MM.1S (cell line): Measurements from ENCODE around the gene ALPK3.

Experiments used
- DNase-seq: peaks from one replicate; pipeline ENCODE4 v3.0.0-alpha.2; 2015
- H2AFZ ChIP-seq: fragments of 300-600 bp; sonication (generic); 2 replicates; pipeline ENCODE4 v1.6.0; 2016; ENCODE audit warnings: antibody characterized with exemption, low read length
- H3F3A ChIP-seq: fragments of 300-600 bp; sonication (generic); 2 replicates; pipeline ENCODE4 v1.6.1; 2016; ENCODE audit warnings: mild to moderate bottlenecking, antibody characterized with exemption, low read length, moderate library complexity, mixed read lengths; ENCODE audit not compliant: insufficient read depth
- H3K27ac ChIP-seq: fragments of 300-600 bp; sonication (generic); 2 replicates; pipeline ENCODE4 v1.5.1; 2016; ENCODE audit warnings: mild to moderate bottlenecking, low read length
- H3K27me3 ChIP-seq: fragments of 300-600 bp; sonication (generic); replicated peaks from 2 replicates; pipeline ENCODE4 v1.6.0; 2016; ENCODE audit warnings: low read length; ENCODE audit not compliant: insufficient read depth
- H3K36me3 ChIP-seq: fragments of 300-600 bp; sonication (generic); replicated peaks from 2 replicates; pipeline ENCODE4 v1.6.1; 2016; ENCODE audit warnings: mild to moderate bottlenecking, low read length, mixed read lengths; ENCODE audit not compliant: insufficient read depth
- H3K4me1 ChIP-seq: fragments of 300-600 bp; sonication (generic); 2 replicates; pipeline ENCODE4 v1.6.1; 2016; ENCODE audit warnings: low read length, mixed read lengths
- H3K4me2 ChIP-seq: fragments of 300-600 bp; sonication (generic); 2 replicates; pipeline ENCODE4 v1.6.0; 2016; ENCODE audit warnings: low read depth, low read length
- H3K4me3 ChIP-seq: fragments of 300-600 bp; sonication (generic); 2 replicates; pipeline ENCODE4 v1.5.1; 2016; ENCODE audit warnings: low read length, mixed read lengths
- H3K79me2 ChIP-seq: fragments of 300-600 bp; sonication (generic); 2 replicates; pipeline ENCODE4 v1.6.1; 2016; ENCODE audit warnings: mixed run types, low read length, mixed read lengths
- H3K9ac ChIP-seq: fragments of 300-600 bp; sonication (generic); 2 replicates; pipeline ENCODE4 v1.6.1; 2016; ENCODE audit warnings: low read length, mixed read lengths
- H3K9me2 ChIP-seq: fragments of 300-600 bp; sonication (generic); replicated peaks from 2 replicates; pipeline ENCODE4 v1.6.1; 2016; ENCODE audit warnings: mild to moderate bottlenecking, low read length, mixed read lengths; ENCODE audit not compliant: insufficient read depth
- H3K9me3 ChIP-seq: fragments of 300-600 bp; sonication (generic); replicated peaks from 2 replicates; pipeline ENCODE4 v1.6.1; 2016; ENCODE audit warnings: mild to moderate bottlenecking, low read length, mixed read lengths; ENCODE audit not compliant: insufficient read depth
- H4K20me1 ChIP-seq: fragments of 300-600 bp; sonication (generic); 2 replicates; pipeline ENCODE4 v1.6.1; 2016; ENCODE audit warnings: mild to moderate bottlenecking, low read length, moderate library complexity, mixed read lengths; ENCODE audit not compliant: insufficient read depth
- CTCF ChIP-seq: fragments of 300-600 bp; sonication (generic); IDR thresholded peaks from 2 replicates; pipeline ENCODE4 v1.5.1; 2016; ENCODE audit warnings: antibody characterized with exemption, low read length, mixed read lengths
- EZH2 ChIP-seq: fragments of 300-600 bp; sonication (generic); optimal IDR thresholded peaks from 2 replicates; pipeline ENCODE3; 2017; ENCODE audit warnings: low read depth, mild to moderate bottlenecking, antibody characterized with exemption, low read length, mixed read lengths
- EZH2phosphoT487 ChIP-seq: fragments of 300-600 bp; sonication (generic); IDR thresholded peaks from 2 replicates; pipeline ENCODE4 v1.6.1; 2018; ENCODE audit warnings: antibody characterized with exemption, low read length

The ALPK3 gene

GRCh38 chr15:84919106-84919667, 102.0 kb downstream of the ALPK3 start:
- no peak overlapping the region for H3K4me2 ChIP-seq
- TF ChIP-seq CTCF (no peak), EZH2 (no peak), EZH2phosphoT487 (no peak)

GRCh38 chr15:84921121-84921520, 104.0 kb downstream of the ALPK3 start:
- no peak for DNase-seq
- H3K79me2 ChIP-seq = no peaks in the 10 kb centered on the region
- no peaks in the 10 kb centered on the region for H3K9me2 ChIP-seq
- no peaks in the 10 kb centered on the region for H3K36me3 ChIP-seq
- H4K20me1 ChIP-seq = no peaks in the 10 kb centered on the region
- no peaks in the 10 kb centered on the region for H3K4me1 ChIP-seq
- no peak overlapping the region for H3K27ac ChIP-seq
- no peaks in the 10 kb centered on the region for H3K9me3 ChIP-seq
- no peak overlapping the region for H2AFZ ChIP-seq
- no peaks in the 10 kb centered on the region for H3F3A ChIP-seq
- no peaks in the 10 kb centered on the region for H3K27me3 ChIP-seq
- H3K9ac ChIP-seq = no peak overlapping the region
- TF ChIP-seq EZH2phosphoT487 = no peak
- no peak for TF ChIP-seq CTCF
- TF ChIP-seq EZH2 = no peak
- no peak overlapping the region for H3K4me3 ChIP-seq
- no peak overlapping the region for H3K4me2 ChIP-seq

More at GRCh38 chr15:84919106-84919667, 102.0 kb downstream of the ALPK3 start:
- H3K4me3 ChIP-seq = no peak overlapping the region
- H2AFZ ChIP-seq = no peak overlapping the region
- no peaks in the 10 kb centered on the region for H3K9me2 ChIP-seq
- H3K36me3 ChIP-seq = no peaks in the 10 kb centered on the region
- no peak overlapping the region for H3K9ac ChIP-seq
- H3K79me2 ChIP-seq = no peaks in the 10 kb centered on the region
- peaks cover 15% of the 10 kb centered on the region for H3K4me1 ChIP-seq
- H3K9me3 ChIP-seq = no peaks in the 10 kb centered on the region
- no peak overlapping the region for H3K27ac ChIP-seq
- H3F3A ChIP-seq = no peaks in the 10 kb centered on the region
- H4K20me1 ChIP-seq = no peaks in the 10 kb centered on the region
- DNase-seq = no peak
- H3K27me3 ChIP-seq = no peaks in the 10 kb centered on the region

DNA sequence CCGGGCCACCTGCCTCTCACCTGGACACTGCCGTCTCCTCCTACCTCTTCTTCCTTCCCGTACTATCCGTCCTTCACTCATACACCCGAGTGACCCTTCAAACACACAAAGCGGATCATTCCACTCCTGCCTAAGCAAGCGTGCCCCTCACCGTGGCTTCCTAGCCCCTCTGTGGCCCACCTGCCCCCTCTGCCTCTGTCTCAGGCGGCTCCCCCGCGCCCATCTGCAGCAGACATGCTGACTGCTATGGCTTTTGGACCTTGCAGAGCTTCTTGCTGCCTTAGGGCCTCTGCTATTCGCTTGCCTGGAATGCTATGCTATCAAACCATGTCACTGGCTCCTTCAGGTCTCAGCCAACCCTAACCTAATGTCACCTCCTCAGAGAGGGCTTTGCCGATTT, 105.4 kb downstream of the ALPK3 start:
- Histone ChIP-seq H2AFZ (no peak overlapping the region), H3K4me3 (no peak overlapping the region)
- no peak for TF ChIP-seq EZH2phosphoT487
- TF ChIP-seq CTCF = no peak
- no peak for TF ChIP-seq EZH2

More for the DNA sequence above, 105.4 kb downstream of the ALPK3 start:
- Histone ChIP-seq H3F3A (no peaks in the 10 kb centered on the region), H3K27me3 (no peaks in the 10 kb centered on the region), H3K9me3 (no peaks in the 10 kb centered on the region), H3K27ac (no peak overlapping the region), H3K79me2 (no peaks in the 10 kb centered on the region), H3K9me2 (no peaks in the 10 kb centered on the region), H3K36me3 (no peaks in the 10 kb centered on the region), H4K20me1 (no peaks in the 10 kb centered on the region), H3K4me1 (no peaks in the 10 kb centered on the region), H3K4me2 (no peak overlapping the region), H3K9ac (no peak overlapping the region)
- no peak for DNase-seq
